Progenitor cell of endocrine pancreas (in vitro differentiated cells): ENCODE results near the gene VMP1. TPM values are rescaled to one million over a fixed set of nuclear protein-coding genes. Genes with fewer than 3 reads are reported as not detected.
A peak's percentile ranks its signal among the peaks of the same experiment; 100 is the strongest.

ENCODE experiments used
- DNase-seq: peaks from one replicate; pipeline ENCODE4 v3.0.0; 2021; ENCODE audit warnings: low spot score; ENCODE audit not compliant: unreplicated experiment
- H3K27ac Mint-ChIP-seq: 2 replicates; pipeline ENCODE4 v1.8.0; 2021; ENCODE audit warnings: mild to moderate bottlenecking, moderate library complexity, mixed read lengths
- H3K27me3 Mint-ChIP-seq: 2 replicates; pipeline ENCODE4 v1.8.0; 2021; ENCODE audit warnings: mixed read lengths
- H3K36me3 Mint-ChIP-seq: 2 replicates; pipeline ENCODE4 v1.8.0; 2022; ENCODE audit warnings: mixed read lengths; ENCODE audit not compliant: insufficient read depth
- H3K4me1 Mint-ChIP-seq: 2 replicates; pipeline ENCODE4 v1.8.0; 2021; ENCODE audit warnings: low read depth, mixed read lengths
- H3K4me3 Mint-ChIP-seq: 2 replicates; pipeline ENCODE4 v1.8.0; 2021; ENCODE audit warnings: low read depth, mild to moderate bottlenecking, moderate library complexity, mixed read lengths
- H3K9me3 Mint-ChIP-seq: 2 replicates; pipeline ENCODE4 v1.8.0; 2021; ENCODE audit warnings: low read depth, mixed read lengths
- total RNA-seq: library from RNA; stranded (reverse); gene quantifications from 2 replicates; pipeline ENCODE4 v1.2.1, GENCODE V29; 2021
- TF ChIP-seq, protein P1 (sequence below): fragments of 200-600 bp; sonication (generic); IDR thresholded peaks from one replicate; pipeline ENCODE4 v1.5.0; 2021; ENCODE audit warnings: antibody characterized with exemption, mild to moderate bottlenecking; ENCODE audit not compliant: unreplicated experiment

VMP1 gene
- total RNA-seq, 1 donor from 2014 or later: 162 TPM

DNA sequence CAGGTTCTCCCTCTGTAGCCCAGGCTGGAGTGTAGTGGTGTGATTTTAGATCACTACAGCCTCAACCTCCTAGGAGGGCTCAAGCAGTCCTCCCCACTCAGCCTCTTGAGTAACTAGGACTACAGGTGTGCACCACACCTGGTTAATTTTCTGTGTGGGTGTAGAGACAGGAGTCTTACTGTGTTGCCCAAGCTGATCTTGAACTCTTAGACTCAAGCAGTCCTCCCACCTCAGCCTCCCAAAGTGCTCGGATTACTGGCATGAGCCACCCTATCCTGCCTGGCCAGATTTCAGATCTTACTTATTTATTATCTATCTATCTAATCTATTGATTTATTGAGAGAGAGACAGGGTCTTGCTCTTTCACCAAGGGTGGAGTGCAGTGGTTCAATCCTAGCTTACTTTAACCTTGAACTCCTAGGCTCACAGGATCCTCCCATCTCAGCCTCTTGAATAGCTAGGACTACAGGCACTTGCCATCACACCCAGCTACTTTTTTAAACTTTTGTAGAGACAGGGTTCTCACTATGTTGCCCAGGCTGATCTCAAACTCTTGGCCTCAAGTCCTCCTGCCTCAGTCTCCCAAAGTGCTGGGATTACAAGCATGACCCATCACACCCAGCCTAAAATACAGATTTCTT lies 123.5 kb downstream of the VMP1 start:
- TF ChIP-seq, protein P1, sequence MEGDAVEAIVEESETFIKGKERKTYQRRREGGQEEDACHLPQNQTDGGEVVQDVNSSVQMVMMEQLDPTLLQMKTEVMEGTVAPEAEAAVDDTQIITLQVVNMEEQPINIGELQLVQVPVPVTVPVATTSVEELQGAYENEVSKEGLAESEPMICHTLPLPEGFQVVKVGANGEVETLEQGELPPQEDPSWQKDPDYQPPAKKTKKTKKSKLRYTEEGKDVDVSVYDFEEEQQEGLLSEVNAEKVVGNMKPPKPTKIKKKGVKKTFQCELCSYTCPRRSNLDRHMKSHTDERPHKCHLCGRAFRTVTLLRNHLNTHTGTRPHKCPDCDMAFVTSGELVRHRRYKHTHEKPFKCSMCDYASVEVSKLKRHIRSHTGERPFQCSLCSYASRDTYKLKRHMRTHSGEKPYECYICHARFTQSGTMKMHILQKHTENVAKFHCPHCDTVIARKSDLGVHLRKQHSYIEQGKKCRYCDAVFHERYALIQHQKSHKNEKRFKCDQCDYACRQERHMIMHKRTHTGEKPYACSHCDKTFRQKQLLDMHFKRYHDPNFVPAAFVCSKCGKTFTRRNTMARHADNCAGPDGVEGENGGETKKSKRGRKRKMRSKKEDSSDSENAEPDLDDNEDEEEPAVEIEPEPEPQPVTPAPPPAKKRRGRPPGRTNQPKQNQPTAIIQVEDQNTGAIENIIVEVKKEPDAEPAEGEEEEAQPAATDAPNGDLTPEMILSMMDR: no peak
- peaks cover 3% of the 10 kb centered on the region for H3K36me3 Mint-ChIP-seq
- no peak for DNase-seq
- peak overlapping the region; percentile 85 for H3K27ac Mint-ChIP-seq
- H3K4me1 Mint-ChIP-seq: peaks cover 47% of the 10 kb centered on the region
- H3K9me3 Mint-ChIP-seq: no peaks in the 10 kb centered on the region
- no peaks in the 10 kb centered on the region for H3K27me3 Mint-ChIP-seq
- no peak overlapping the region for H3K4me3 Mint-ChIP-seq

- Mint-ChIP-seq H3K36me3 (peaks cover 1% of the 10 kb centered on the region), H3K4me1 (peaks cover 42% of the 10 kb centered on the region), H3K4me3 (no peak overlapping the region), H3K27me3 (no peaks in the 10 kb centered on the region), H3K27ac (peak overlapping the region; percentile 67), H3K9me3 (no peaks in the 10 kb centered on the region)
- DNase-seq: no peak
- TF ChIP-seq, protein P1: no peak
These were observed 125.5 kb downstream of the VMP1 start for GRCh38 chr17:59832883-59833379.

DNA sequence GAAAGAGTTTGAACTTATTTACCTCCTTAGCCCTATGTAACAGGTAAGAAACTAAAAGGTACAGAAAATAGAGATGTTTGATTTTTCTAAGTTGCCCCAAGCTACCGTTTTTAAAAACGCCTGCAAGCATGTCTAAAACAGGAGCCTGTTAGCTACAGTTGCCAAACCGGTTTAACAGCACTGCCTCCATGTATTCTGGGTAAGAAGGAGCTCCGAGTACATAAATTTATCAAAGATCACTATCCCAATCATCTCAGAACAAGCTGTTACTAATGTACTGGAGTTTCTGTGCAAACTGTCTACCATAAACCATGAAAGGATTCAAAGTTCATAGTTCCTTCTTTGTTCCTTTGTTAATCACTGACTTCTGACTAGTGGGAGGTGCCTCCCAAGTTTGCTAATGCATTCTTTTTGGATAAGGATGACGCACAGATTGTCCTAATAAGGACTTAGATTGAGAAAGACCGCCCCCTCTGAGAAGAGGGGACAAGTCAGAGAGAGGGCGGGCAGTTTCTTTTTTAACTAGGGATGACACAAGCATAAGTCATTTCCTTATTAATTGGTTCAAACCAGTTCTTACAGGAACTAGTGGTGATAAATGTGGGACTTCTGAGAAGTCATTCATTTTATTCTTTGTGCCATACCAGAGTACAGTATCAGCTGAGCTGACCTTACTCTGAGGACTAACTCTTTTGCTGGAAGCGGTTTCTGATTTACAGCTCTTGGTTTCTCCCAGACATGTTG lies 130.0 kb downstream of the VMP1 start:
- peaks cover 40% of the 10 kb centered on the region for H3K4me1 Mint-ChIP-seq
- H3K4me3 Mint-ChIP-seq: peak overlapping the region; percentile 96
- peak overlapping the region; percentile 100 for H3K27ac Mint-ChIP-seq
- H3K9me3 Mint-ChIP-seq: no peaks in the 10 kb centered on the region
- H3K36me3 Mint-ChIP-seq: peaks cover 34% of the 10 kb centered on the region
- TF ChIP-seq, protein P1: no peak
- peak; percentile 44 for DNase-seq
- H3K27me3 Mint-ChIP-seq: no peaks in the 10 kb centered on the region

DNA sequence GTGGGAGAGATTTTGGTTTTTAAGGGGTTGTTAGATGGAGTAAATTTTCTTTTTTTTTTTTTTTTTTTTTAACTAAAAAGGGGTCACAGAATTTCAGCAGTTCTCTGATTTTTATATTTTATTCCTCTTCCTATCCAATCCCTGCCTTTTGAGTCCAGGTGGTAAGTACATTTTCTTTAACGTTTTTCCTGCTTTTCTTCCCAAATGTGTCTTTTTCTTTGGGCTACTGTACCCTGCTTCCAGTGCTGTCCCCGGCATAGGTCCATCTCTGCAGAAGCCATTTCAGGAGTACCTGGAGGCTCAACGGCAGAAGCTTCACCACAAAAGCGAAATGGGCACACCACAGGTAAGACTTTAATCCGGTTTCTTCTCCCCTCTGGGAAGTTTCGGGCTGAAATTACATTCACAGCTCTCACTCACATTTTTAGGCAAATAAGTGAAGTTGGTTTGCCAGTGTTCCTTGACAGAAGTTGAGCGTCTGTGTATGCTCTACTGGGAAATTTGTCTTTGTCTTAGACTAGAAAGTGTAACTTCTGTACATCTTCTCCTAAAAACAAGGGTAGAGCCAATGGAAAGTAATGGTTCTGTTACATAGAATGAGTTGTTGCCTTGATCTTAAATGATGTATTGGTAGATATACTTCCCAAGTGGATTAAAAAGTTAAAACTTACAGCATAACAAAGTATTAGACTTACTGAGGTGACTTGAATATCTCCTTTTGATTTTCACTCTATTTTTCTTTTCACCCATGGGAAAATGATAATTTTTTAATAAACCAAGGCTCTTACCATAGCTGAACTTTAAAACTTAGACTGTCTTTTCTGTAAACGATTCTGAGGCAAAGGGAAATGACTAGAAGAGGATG lies 130.8 kb downstream of the VMP1 start:
- H3K27ac Mint-ChIP-seq: peak overlapping the region; percentile 100
- peak overlapping the region; percentile 96 for H3K4me3 Mint-ChIP-seq
- H3K27me3 Mint-ChIP-seq: no peaks in the 10 kb centered on the region
- no peaks in the 10 kb centered on the region for H3K9me3 Mint-ChIP-seq
- H3K4me1 Mint-ChIP-seq: peaks cover 34% of the 10 kb centered on the region
- peaks cover 39% of the 10 kb centered on the region for H3K36me3 Mint-ChIP-seq
- TF ChIP-seq, protein P1: no peak
- no peak for DNase-seq
